Stimulated activated naive CD4-positive, alpha-beta T cell (primary cell): ENCODE measurements around the gene PROK1.

ENCODE experiments used
- DNase-seq, 6 experiments: peaks; one replicate each; lab custom pipeline; 2025; lab: John Stamatoyannopoulos, UW

PROK1 gene

GRCh38 chr1:110465038-110465813 is 14.3 kb downstream of the PROK1 start:
- no peak for DNase-seq

GRCh38 chr1:110465814-110466380 is 14.9 kb downstream of the PROK1 start:
- no peak for DNase-seq

- DNase-seq = no peak
Observed at GRCh38 chr1:110466646-110467280, 15.8 kb downstream of the PROK1 start.

GRCh38 chr1:110471131-110471530 is 20.2 kb downstream of the PROK1 start:
- DNase-seq = no peak

GRCh38 chr1:110472546-110472945 is 21.6 kb downstream of the PROK1 start:
- no peak for DNase-seq

GRCh38 chr1:110474444-110474843 is 23.5 kb downstream of the PROK1 start:
- no peak for DNase-seq

GRCh38 chr1:110475362-110476027 is 24.5 kb downstream of the PROK1 start:
- DNase-seq = no peak

- no peak for DNase-seq
Observed at GRCh38 chr1:110476028-110476765, 25.2 kb downstream of the PROK1 start.

GRCh38 chr1:110477041-110477440 is 26.1 kb downstream of the PROK1 start:
- no peak for DNase-seq

- no peak for DNase-seq
Observed at GRCh38 chr1:110477445-110477957, 26.6 kb downstream of the PROK1 start.

- DNase-seq = no peak
Observed at GRCh38 chr1:110477967-110478640, 27.2 kb downstream of the PROK1 start.

- no peak for DNase-seq
Observed at GRCh38 chr1:110478886-110479285, 27.9 kb downstream of the PROK1 start.

GRCh38 chr1:110480356-110481096 is 29.6 kb downstream of the PROK1 start:
- no peak for DNase-seq

GRCh38 chr1:110481968-110482623 is 31.1 kb downstream of the PROK1 start:
- no peak for DNase-seq

GRCh38 chr1:110482662-110483307 is 31.8 kb downstream of the PROK1 start:
- DNase-seq = no peak

- DNase-seq = no peak
Observed at GRCh38 chr1:110483308-110483685, 32.3 kb downstream of the PROK1 start.

GRCh38 chr1:110484801-110485200 is 33.9 kb downstream of the PROK1 start:
- no peak for DNase-seq

GRCh38 chr1:110485725-110486124 is 34.8 kb downstream of the PROK1 start:
- no peak for DNase-seq

- DNase-seq = no peak
Observed at GRCh38 chr1:110487726-110488125, 36.8 kb downstream of the PROK1 start.

GRCh38 chr1:110488161-110488560 is 37.2 kb downstream of the PROK1 start:
- DNase-seq = no peak
